Activated B cell treated with CpG ODN at 0.5 μM for 24 hours (primary cell): ENCODE measurements around the gene DAND5. TPM values are rescaled to one million over a fixed set of nuclear protein-coding genes. Genes with fewer than 3 reads are reported as not detected.

Experiments used
- ATAC-seq: fragments of 200-7000 bp; cut with Tn5 transposase; one replicate; pipeline ENCODE4 v1.10.0; 2021; ENCODE audit warnings: low read depth, mild to moderate bottlenecking, moderate library complexity
- CTCF ChIA-PET: fragments of 350-600 bp; sonication (Branson Sonifier 250); formaldehyde crosslinking; loops from one replicate; lab custom pipeline; 2021; ENCODE audit warnings: antibody characterized with exemption; lab: Charles Lee
- POLR2A ChIA-PET: fragments of 350-600 bp; sonication (Branson Sonifier 250); formaldehyde crosslinking; loops from one replicate; lab custom pipeline; 2021; ENCODE audit warnings: antibody characterized with exemption; lab: Charles Lee
- DNase-seq: peaks from one replicate; pipeline ENCODE4 v3.0.0; 2022
- H3K27ac Mint-ChIP-seq: one replicate; pipeline ENCODE4 v1.8.0; 2020; ENCODE audit warnings: mixed read lengths
- H3K27me3 Mint-ChIP-seq: one replicate; pipeline ENCODE4 v1.8.0; 2021; ENCODE audit warnings: mixed read lengths
- H3K36me3 Mint-ChIP-seq: one replicate; pipeline ENCODE4 v1.8.0; 2021; ENCODE audit warnings: low read depth, mixed read lengths
- H3K4me1 Mint-ChIP-seq: one replicate; pipeline ENCODE4 v1.8.0; 2021; ENCODE audit warnings: mixed read lengths
- H3K4me3 Mint-ChIP-seq: one replicate; pipeline ENCODE4 v1.8.0; 2020; ENCODE audit warnings: mild to moderate bottlenecking, mixed read lengths
- H3K9me3 Mint-ChIP-seq: one replicate; pipeline ENCODE4 v1.8.0; 2020; ENCODE audit warnings: mixed read lengths
- intact Hi-C: fragments of 100-400 bp; cut with micrococcal nuclease; formaldehyde crosslinking; loops from one replicate; pipeline ENCODE4 v1.15.1; 2024
- total RNA-seq: library from RNA; stranded (reverse); gene quantifications from 2 replicates; pipeline ENCODE4 v1.2.3, GENCODE V29; 2022
- TF ChIP-seq, protein P1 (sequence below): fragments of 200-600 bp; IDR thresholded peaks from one replicate; pipeline ENCODE4 v1.8.0; 2022; ENCODE audit warnings: antibody characterized with exemption, mild to moderate bottlenecking

DAND5 gene
- total RNA-seq, 1 donor from 2014 or later = not detected

DNA sequence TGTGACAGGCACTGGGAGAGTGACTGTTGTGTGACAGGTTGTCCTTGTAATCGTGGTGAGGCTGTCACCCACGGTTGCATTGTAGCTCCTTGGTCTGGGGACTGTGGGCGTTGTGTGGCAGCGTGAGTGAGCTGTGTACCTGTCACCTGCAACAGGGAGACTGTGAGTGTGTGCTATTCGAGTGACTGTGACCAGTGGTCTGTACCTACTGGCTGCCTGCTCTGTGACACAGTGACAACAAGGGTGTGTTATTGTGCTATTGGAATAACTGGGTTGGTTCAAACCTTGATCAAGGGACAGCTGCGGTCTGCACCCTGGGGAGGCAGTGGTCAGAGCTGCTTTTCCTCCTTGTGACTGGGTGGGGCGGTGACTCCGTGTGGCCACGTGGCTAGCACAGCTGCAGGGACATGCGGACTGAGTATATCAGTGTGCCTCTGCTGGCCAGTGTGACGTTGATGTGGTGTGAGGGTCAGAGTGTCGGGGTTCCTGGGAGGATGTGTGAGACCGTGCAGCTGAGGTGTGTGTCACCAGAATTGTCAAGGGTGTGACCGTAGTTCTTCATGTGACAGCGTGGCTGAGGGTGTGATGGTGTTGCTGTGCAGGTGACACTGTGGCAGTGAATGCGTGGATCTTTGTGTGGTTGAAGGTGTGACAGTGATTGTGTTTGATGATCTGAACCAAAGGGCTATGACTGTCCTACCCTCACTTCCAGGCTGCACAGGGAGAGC, 15.8 kb downstream of the DAND5 start:
- no peaks in the 10 kb centered on the region for H3K36me3 Mint-ChIP-seq
- CTCF ChIA-PET = interaction anchor here (0.6 to 3.8 kb wide), 10 partner anchors 20 to 604 kb away, joined by 3 to 34 read pairs (median 4); no protein-coding TSS in a partner anchor
- no peaks in the 10 kb centered on the region for H3K9me3 Mint-ChIP-seq
- H3K27ac Mint-ChIP-seq = no peak overlapping the region
- POLR2A ChIA-PET = interaction anchor here (0.6 to 1.9 kb wide), 5 partner anchors 64 to 170 kb away, joined by 3 to 7 read pairs (median 5); no protein-coding TSS in a partner anchor
- DNase-seq = no peak
- H3K27me3 Mint-ChIP-seq = peaks cover 3% of the 10 kb centered on the region
- H3K4me3 Mint-ChIP-seq = no peak overlapping the region
- intact Hi-C loops = no loop called here
- TF ChIP-seq, protein P1, sequence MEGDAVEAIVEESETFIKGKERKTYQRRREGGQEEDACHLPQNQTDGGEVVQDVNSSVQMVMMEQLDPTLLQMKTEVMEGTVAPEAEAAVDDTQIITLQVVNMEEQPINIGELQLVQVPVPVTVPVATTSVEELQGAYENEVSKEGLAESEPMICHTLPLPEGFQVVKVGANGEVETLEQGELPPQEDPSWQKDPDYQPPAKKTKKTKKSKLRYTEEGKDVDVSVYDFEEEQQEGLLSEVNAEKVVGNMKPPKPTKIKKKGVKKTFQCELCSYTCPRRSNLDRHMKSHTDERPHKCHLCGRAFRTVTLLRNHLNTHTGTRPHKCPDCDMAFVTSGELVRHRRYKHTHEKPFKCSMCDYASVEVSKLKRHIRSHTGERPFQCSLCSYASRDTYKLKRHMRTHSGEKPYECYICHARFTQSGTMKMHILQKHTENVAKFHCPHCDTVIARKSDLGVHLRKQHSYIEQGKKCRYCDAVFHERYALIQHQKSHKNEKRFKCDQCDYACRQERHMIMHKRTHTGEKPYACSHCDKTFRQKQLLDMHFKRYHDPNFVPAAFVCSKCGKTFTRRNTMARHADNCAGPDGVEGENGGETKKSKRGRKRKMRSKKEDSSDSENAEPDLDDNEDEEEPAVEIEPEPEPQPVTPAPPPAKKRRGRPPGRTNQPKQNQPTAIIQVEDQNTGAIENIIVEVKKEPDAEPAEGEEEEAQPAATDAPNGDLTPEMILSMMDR = no peak
- peak; percentile 38 for ATAC-seq
- no peaks in the 10 kb centered on the region for H3K4me1 Mint-ChIP-seq

DNA sequence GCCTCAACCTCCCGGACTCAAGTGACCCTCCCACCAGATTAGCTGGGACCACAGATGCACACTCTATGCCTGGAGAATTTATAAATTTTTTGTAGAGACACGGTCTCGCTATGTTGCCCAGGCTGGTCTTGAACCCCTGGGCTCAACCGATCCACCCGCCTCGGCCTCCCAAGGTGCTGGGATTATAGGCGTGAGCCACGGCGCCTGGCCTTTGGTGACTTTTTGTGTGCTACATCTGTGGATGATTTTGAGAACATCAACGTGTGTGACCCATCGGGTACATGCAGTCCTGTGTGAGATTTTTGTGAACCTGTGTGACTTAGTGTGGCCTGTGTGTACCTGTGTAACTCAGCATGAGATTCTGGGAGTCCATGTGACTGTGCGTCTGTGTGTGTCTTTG, 17.4 kb downstream of the DAND5 start:
- CTCF ChIA-PET = interaction anchor here (1.0 to 3.4 kb wide), 2 partner anchors 74 to 107 kb away, joined by 3 to 34 read pairs; no protein-coding TSS in a partner anchor
- Mint-ChIP-seq H3K36me3 (no peaks in the 10 kb centered on the region), H3K27ac (no peak overlapping the region), H3K4me3 (no peak overlapping the region), H3K27me3 (peaks cover 3% of the 10 kb centered on the region), H3K4me1 (no peaks in the 10 kb centered on the region), H3K9me3 (no peaks in the 10 kb centered on the region)
- TF ChIP-seq, protein P1 = no peak
- ATAC-seq = no peak
- POLR2A ChIA-PET = interaction anchor here (0.5 kb wide), 1 partner anchor 46 kb away, joined by 4 read pairs; no protein-coding TSS in a partner anchor
- intact Hi-C loops = no loop called here
- DNase-seq = no peak

DNA sequence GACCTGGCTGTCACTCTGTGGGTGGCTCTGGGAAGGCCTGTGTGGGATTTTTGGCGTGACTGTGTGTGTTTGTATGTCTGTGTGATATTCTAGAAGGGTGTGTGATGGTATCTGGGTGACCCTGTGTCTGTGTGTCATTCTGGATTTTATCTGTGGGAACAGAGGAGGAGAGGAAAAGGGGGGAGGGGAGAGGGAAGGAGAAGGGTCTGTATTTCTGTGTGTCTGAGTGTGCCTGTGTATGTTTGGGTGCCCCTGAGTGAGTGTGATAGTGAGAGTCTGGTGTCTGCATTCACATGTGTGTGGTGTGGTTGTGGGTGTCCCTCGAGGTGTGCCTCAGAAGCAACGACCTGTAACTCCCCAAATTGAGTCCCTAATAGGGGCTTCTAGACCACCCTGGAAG, 17.8 kb downstream of the DAND5 start:
- peaks cover 3% of the 10 kb centered on the region for H3K27me3 Mint-ChIP-seq
- H3K27ac Mint-ChIP-seq = no peak overlapping the region
- no peak for DNase-seq
- ChIA-PET POLR2A (interaction anchor here (0.5 kb wide), 1 partner anchor 46 kb away, joined by 4 read pairs; no protein-coding TSS in a partner anchor), CTCF (no interaction called here)
- TF ChIP-seq, protein P1 = no peak
- ATAC-seq = no peak
- no peaks in the 10 kb centered on the region for H3K4me1 Mint-ChIP-seq
- no peak overlapping the region for H3K4me3 Mint-ChIP-seq
- H3K9me3 Mint-ChIP-seq = no peaks in the 10 kb centered on the region
- H3K36me3 Mint-ChIP-seq = no peaks in the 10 kb centered on the region
- intact Hi-C loops = no loop called here

DNA sequence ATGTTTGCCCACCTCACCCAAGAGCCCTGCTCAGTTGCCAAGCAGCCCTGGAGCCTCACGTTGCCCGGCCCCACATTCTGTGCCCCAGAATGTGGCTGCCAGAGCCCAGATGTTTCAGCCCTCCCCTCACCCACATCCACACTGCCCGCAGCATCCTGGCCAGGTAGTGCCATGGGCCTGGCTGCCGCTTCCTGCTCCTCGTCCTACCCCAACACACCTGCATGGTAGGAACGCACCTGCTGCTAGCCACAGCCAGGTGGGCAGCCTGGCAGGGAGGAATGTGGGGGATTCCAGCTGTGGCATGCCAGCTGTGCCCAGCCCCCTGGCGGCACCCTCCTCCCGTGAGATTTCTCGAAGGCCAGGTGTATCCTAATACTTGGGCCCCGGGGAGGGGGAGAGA, 18.4 kb downstream of the DAND5 start:
- Mint-ChIP-seq H3K27ac (no peak overlapping the region), H3K4me3 (no peak overlapping the region), H3K4me1 (no peaks in the 10 kb centered on the region), H3K36me3 (no peaks in the 10 kb centered on the region), H3K9me3 (no peaks in the 10 kb centered on the region), H3K27me3 (peaks cover 3% of the 10 kb centered on the region)
- ATAC-seq (no peak), DNase-seq (no peak)
- intact Hi-C loops = no loop called here
- POLR2A ChIA-PET = no interaction called here
- TF ChIP-seq, protein P1 = no peak
- CTCF ChIA-PET = no interaction called here

DNA sequence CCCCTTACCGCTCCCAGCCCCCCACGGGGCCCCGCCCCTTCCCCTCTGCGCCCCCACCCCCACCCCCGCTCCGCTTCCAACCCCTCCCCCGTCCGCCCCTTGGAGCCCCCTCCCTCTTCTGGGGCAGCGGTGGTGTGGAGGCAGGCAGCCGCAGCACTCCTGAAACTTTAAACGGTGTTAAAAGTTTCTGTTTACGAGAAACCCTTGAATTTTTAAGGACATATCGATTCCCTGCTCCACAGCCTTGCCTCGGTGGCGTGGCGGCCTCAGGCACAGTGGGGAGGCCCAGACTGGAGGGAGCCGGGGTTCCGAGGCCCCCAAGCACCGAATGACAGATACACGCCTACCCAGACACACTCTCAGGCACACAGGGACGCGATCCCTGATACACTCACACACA, 21.1 kb downstream of the DAND5 start:
- H3K27me3 Mint-ChIP-seq = peaks cover 8% of the 10 kb centered on the region
- H3K9me3 Mint-ChIP-seq = no peaks in the 10 kb centered on the region
- intact Hi-C loops = no loop called here
- ChIA-PET POLR2A (no interaction called here), CTCF (no interaction called here)
- H3K27ac Mint-ChIP-seq = no peak overlapping the region
- ATAC-seq (no peak), DNase-seq (no peak)
- peaks cover 4% of the 10 kb centered on the region for H3K36me3 Mint-ChIP-seq
- no peak overlapping the region for H3K4me3 Mint-ChIP-seq
- peaks cover 5% of the 10 kb centered on the region for H3K4me1 Mint-ChIP-seq
- TF ChIP-seq, protein P1 = no peak
